ENCODE results near the gene YIPF1. TPM values are rescaled to one million over a fixed set of nuclear protein-coding genes. Genes with fewer than 3 reads are reported as not detected.
A peak's percentile ranks its signal among the peaks of the same experiment; 100 is the strongest.

YIPF1 gene
- total RNA-seq, 1 donor from 2014 or later, result 39.3 TPM

DNA sequence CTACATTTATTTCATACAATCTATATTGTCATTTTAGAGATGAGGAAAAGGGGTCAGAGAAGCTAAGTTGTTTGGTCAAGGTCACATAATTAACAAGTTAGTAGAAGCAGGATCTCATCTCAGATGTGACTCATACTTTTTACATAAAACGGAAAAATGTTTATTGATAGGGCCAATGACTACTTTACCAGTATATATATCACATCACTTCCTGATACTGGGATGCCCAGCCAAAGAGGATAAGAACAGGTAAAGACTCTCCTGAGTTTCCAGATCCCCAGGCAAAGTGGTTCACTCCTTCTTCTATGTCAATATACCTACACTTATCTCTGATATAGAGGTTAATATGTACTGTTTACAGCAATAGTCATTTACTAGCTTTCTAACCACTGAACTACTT lies 21.0 kb downstream of the YIPF1 start:
- no peaks in the 10 kb centered on the region for H3K36me3 Mint-ChIP-seq (ENCODE audit: unreplicated experiment)
- H3K27me3 Mint-ChIP-seq (ENCODE audit: unreplicated experiment), result no peaks in the 10 kb centered on the region
- H3K27ac Mint-ChIP-seq (ENCODE audit: unreplicated experiment), result no peak overlapping the region
- no peaks in the 10 kb centered on the region for H3K4me1 Mint-ChIP-seq (ENCODE audit: low read depth, unreplicated experiment)
- H3K4me3 Mint-ChIP-seq (ENCODE audit: unreplicated experiment), result no peak overlapping the region
- no peak for DNase-seq
- TF ChIP-seq CTCF (IDR thresholded peaks at IDR 0.05; ENCODE audit: partially characterized antibody, unreplicated experiment), result no peak
- no peaks in the 10 kb centered on the region for H3K9me3 Mint-ChIP-seq (ENCODE audit: unreplicated experiment)

DNA sequence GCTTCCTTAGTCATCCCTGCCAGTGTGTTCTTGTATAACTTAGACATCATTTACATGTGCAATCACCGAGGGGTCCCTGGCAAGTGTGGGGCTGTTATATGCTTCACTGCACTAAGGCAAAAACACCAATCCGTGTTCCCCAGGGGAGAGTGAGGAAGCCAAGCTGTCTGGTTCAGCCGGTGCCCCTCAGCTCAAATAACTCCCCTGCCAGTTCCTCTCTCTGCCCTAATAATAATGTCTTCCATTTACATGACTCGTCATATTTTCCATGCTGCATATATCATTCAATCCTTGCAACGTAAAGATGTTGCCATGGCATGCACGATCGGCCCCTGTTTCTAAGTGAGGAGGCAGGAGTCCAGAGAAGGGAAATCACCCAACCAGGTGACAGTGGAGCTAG lies 27.1 kb downstream of the YIPF1 start:
- Mint-ChIP-seq H3K36me3 (ENCODE audit: unreplicated experiment) (no peaks in the 10 kb centered on the region), H3K4me1 (ENCODE audit: low read depth, unreplicated experiment) (peaks cover 7% of the 10 kb centered on the region), H3K27ac (ENCODE audit: unreplicated experiment) (no peak overlapping the region), H3K9me3 (ENCODE audit: unreplicated experiment) (no peaks in the 10 kb centered on the region), H3K27me3 (ENCODE audit: unreplicated experiment) (no peaks in the 10 kb centered on the region), H3K4me3 (ENCODE audit: unreplicated experiment) (no peak overlapping the region)
- TF ChIP-seq CTCF (IDR thresholded peaks at IDR 0.05; ENCODE audit: partially characterized antibody, unreplicated experiment), result no peak
- peak; percentile 17 for DNase-seq

GRCh38 chr1:53860967-53861411 lies 28.6 kb downstream of the YIPF1 start:
- no peak overlapping the region for H3K27ac Mint-ChIP-seq (ENCODE audit: unreplicated experiment)
- no peak overlapping the region for H3K4me3 Mint-ChIP-seq (ENCODE audit: unreplicated experiment)
- H3K36me3 Mint-ChIP-seq (ENCODE audit: unreplicated experiment), result no peaks in the 10 kb centered on the region
- TF ChIP-seq CTCF (IDR thresholded peaks at IDR 0.05; ENCODE audit: partially characterized antibody, unreplicated experiment), result peak; percentile 87
- peak; percentile 24 for DNase-seq
- H3K27me3 Mint-ChIP-seq (ENCODE audit: unreplicated experiment), result no peaks in the 10 kb centered on the region
- H3K4me1 Mint-ChIP-seq (ENCODE audit: low read depth, unreplicated experiment), result peaks cover 7% of the 10 kb centered on the region
- H3K9me3 Mint-ChIP-seq (ENCODE audit: unreplicated experiment), result no peaks in the 10 kb centered on the region

GRCh38 chr1:53851571-53852285 lies 37.9 kb downstream of the YIPF1 start:
- H3K9me3 Mint-ChIP-seq (ENCODE audit: unreplicated experiment), result peaks cover 2% of the 10 kb centered on the region
- DNase-seq, result no peak
- H3K4me1 Mint-ChIP-seq (ENCODE audit: low read depth, unreplicated experiment), result no peaks in the 10 kb centered on the region
- H3K4me3 Mint-ChIP-seq (ENCODE audit: unreplicated experiment), result no peak overlapping the region
- H3K27me3 Mint-ChIP-seq (ENCODE audit: unreplicated experiment), result no peaks in the 10 kb centered on the region
- peaks cover 18% of the 10 kb centered on the region for H3K36me3 Mint-ChIP-seq (ENCODE audit: unreplicated experiment)
- TF ChIP-seq CTCF (IDR thresholded peaks at IDR 0.05; ENCODE audit: partially characterized antibody, unreplicated experiment), result no peak
- H3K27ac Mint-ChIP-seq (ENCODE audit: unreplicated experiment), result no peak overlapping the region

DNA sequence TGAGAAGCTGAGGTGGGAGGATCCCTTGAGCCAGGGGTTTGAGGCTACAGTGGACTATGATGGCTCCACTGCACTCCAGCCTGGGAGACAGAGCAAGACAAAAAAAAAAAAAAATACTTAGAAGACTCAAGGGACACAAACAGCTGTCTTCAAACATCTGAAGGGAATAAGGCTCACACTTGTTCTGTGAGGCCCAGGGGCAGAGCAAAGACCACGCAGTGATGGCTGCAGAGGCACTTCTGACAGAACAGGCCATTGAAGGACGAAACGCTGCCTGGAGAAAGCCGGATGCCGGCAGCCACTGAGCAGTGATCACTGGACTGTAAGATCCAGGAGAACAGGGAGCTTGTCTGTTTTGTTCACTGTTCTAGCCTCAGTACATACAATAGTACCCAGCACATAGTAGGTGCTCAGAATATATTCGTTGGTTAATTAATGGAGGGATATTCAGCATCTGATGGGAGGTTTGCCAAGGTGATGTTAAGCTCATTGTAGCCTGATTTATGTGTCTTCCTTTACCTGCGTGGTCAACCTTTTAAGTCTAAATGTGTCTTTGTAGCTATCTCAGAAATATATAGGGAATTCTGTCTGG lies 39.4 kb downstream of the YIPF1 start:
- no peak for DNase-seq
- H3K9me3 Mint-ChIP-seq (ENCODE audit: unreplicated experiment), result peaks cover 3% of the 10 kb centered on the region
- no peak overlapping the region for H3K4me3 Mint-ChIP-seq (ENCODE audit: unreplicated experiment)
- H3K4me1 Mint-ChIP-seq (ENCODE audit: low read depth, unreplicated experiment), result no peaks in the 10 kb centered on the region
- peaks cover 18% of the 10 kb centered on the region for H3K36me3 Mint-ChIP-seq (ENCODE audit: unreplicated experiment)
- no peak for TF ChIP-seq CTCF (IDR thresholded peaks at IDR 0.05; ENCODE audit: partially characterized antibody, unreplicated experiment)
- no peak overlapping the region for H3K27ac Mint-ChIP-seq (ENCODE audit: unreplicated experiment)
- H3K27me3 Mint-ChIP-seq (ENCODE audit: unreplicated experiment), result no peaks in the 10 kb centered on the region

All from glutamatergic neuron (in vitro differentiated cells).